ENCODE data around the gene LMTK3. TPM values are rescaled to one million over a fixed set of nuclear protein-coding genes. Genes with fewer than 3 reads are reported as not detected.

Gene LMTK3
- total RNA-seq, 1 donor from 2014 or later: 21.3 TPM

- Mint-ChIP-seq H3K4me1 (peaks cover 27% of the 10 kb centered on the region), H3K27ac (peak overlapping the region; percentile 50), H3K9me3 (no peaks in the 10 kb centered on the region), H3K27me3 (ENCODE audit: low read depth) (no peaks in the 10 kb centered on the region), H3K36me3 (no peaks in the 10 kb centered on the region), H3K4me3 (no peak overlapping the region)
- TF ChIP-seq CTCF (IDR thresholded peaks at IDR 0.05; ENCODE audit: unreplicated experiment): no peak
- no peak for DNase-seq (ENCODE audit: low spot score in 2 of 2, unreplicated experiment in 2 of 2)
These were observed 45.2 kb upstream of the LMTK3 start for GRCh38 chr19:48556825-48557224.

- no peak overlapping the region for H3K4me3 Mint-ChIP-seq
- H3K27me3 Mint-ChIP-seq (ENCODE audit: low read depth): no peaks in the 10 kb centered on the region
- peak overlapping the region; percentile 91 for H3K27ac Mint-ChIP-seq
- H3K9me3 Mint-ChIP-seq: no peaks in the 10 kb centered on the region
- H3K4me1 Mint-ChIP-seq: peaks cover 27% of the 10 kb centered on the region
- no peak for TF ChIP-seq CTCF (IDR thresholded peaks at IDR 0.05; ENCODE audit: unreplicated experiment)
- H3K36me3 Mint-ChIP-seq: no peaks in the 10 kb centered on the region
- no peak for DNase-seq (ENCODE audit: low spot score in 2 of 2, unreplicated experiment in 2 of 2)
These were observed 44.5 kb upstream of the LMTK3 start for GRCh38 chr19:48556163-48556562.

- Mint-ChIP-seq H3K27me3 (ENCODE audit: low read depth) (no peaks in the 10 kb centered on the region), H3K4me3 (peak overlapping the region; percentile 43), H3K36me3 (no peaks in the 10 kb centered on the region), H3K27ac (peak overlapping the region; percentile 96), H3K4me1 (peaks cover 27% of the 10 kb centered on the region), H3K9me3 (no peaks in the 10 kb centered on the region)
- DNase-seq (ENCODE audit: low spot score in 2 of 2, unreplicated experiment in 2 of 2): no peak
- TF ChIP-seq CTCF (IDR thresholded peaks at IDR 0.05; ENCODE audit: unreplicated experiment): no peak
These were observed 42.9 kb upstream of the LMTK3 start for GRCh38 chr19:48554385-48555091.

- Mint-ChIP-seq H3K4me3 (peak overlapping the region; percentile 43), H3K9me3 (no peaks in the 10 kb centered on the region), H3K4me1 (peaks cover 27% of the 10 kb centered on the region), H3K27ac (peak overlapping the region; percentile 96), H3K27me3 (ENCODE audit: low read depth) (no peaks in the 10 kb centered on the region), H3K36me3 (no peaks in the 10 kb centered on the region)
- DNase-seq (ENCODE audit: low spot score in 2 of 2, unreplicated experiment in 2 of 2): peak in 1 of 2 experiments; percentile 56
- no peak for TF ChIP-seq CTCF (IDR thresholded peaks at IDR 0.05; ENCODE audit: unreplicated experiment)
These were observed 42.2 kb upstream of the LMTK3 start for GRCh38 chr19:48553676-48554384.

GRCh38 chr19:48552406-48553322 is 41.0 kb upstream of the LMTK3 start:
- Mint-ChIP-seq H3K36me3 (no peaks in the 10 kb centered on the region), H3K27ac (peak overlapping the region; percentile 39), H3K27me3 (ENCODE audit: low read depth) (no peaks in the 10 kb centered on the region), H3K4me3 (no peak overlapping the region), H3K9me3 (no peaks in the 10 kb centered on the region), H3K4me1 (peaks cover 23% of the 10 kb centered on the region)
- TF ChIP-seq CTCF (IDR thresholded peaks at IDR 0.05; ENCODE audit: unreplicated experiment): no peak
- DNase-seq (ENCODE audit: low spot score in 2 of 2, unreplicated experiment in 2 of 2): no peak

Data from mesothelial cell of epicardium (in vitro differentiated cells).